Fibroblast of skin of abdomen (primary cell): Measurements from ENCODE around the gene POU6F2.

Experiments used
- DNase-seq: peaks from one replicate; pipeline ENCODE4 v3.0.0-alpha.2; 2013

POU6F2 gene

DNA sequence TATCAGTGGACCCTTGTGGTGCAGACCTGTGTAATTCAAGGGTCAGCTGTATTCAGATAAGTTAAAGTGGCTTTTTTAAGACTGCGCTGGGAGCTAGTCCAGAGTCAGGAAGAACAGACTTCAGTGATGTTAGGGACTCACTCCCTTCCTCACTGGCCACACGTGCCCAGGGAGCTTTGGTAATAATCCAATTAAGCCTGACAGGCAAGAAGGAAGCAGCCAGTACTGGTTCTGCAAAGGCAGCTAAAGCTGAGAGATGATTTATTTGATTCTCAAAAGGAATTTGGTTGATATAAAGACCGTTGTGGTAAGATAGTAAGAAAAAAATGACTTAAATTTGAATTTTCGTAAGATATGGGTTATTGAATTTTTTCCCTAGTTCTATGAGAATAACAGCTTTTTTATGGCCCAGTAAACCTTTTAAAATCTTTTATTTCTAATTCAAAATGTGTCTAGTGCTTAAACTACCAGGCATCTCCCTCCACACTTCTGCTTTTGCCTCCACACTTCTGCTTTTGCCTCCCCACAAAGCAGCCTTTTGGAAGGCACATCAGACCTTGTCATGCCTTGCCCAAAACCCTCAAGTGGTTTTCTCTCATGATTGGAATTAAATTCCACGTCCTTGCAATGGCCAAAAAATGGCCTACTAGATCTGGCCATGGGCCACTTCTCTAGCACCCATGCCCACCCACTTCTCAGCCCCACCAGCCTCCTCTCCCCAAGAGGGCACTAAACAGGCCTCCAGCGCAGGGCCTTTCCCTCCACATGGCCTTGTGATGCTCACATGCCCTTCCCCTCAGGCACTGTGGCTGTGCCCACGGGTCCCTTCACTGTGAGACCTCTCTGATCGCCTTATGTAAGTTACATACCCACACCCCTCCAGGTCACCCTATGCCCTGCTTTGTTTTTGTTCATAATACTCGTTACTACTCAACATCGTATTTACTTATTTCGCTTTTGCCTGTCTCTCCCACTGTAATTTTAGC, 92.5 kb downstream of the POU6F2 start:
- no peak for DNase-seq

DNA sequence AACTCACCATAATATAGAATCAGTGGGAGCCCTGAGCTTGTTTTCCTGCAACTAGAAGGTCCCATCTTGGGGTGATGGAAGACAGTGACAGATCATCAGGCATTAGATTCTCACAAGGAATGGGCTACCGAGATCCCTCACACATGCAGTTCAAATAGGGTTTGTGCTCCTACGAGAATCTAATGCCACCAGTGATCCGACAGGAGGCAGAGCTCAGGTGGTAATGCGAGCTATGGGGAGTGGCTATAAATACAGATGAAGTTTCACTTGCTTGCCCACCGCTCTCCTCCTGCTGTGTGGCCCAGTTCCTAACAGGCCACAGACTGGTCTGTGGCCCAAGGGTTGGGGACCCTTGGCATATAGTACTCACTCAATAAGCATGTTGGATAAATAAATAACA, 93.4 kb downstream of the POU6F2 start:
- DNase-seq: no peak

DNA sequence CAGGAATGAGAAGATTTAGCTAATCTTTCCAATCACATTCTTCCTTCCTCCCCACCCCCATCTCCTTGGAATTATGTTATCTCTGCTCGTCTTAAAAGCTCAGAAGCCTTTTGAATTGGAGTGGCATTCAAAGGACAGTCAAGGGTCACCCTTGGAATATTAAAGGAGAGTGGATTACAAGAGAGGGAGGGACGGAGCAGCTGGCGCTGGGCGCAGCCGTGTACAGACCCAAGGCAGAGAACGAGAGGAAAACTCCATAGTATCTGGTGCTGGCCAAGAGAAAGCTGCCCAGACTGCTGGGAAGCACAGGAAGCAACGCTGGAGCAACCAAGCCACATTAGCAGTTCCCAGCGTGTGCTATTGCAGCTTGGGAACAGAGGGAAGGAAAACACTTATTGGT, 95.7 kb downstream of the POU6F2 start:
- peak; percentile 12 for DNase-seq

DNA sequence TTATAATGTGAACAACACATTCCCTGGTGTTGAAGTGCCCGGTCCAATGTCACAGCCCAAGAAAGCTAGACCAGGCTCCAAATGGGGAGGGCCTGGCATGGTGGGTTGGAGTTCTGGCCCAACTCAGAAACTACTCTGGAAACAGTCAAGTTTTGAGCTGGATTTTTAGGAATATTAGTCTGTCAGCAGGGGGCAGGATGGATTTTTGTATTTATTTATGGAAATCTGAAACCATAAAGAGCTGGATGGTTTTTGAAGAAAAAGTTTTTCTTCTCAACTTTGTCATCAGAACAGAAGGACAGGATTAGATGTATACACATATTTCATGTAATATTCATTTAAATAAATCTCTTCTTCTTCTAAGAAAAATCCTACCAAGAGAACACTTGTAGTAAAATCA, 97.5 kb downstream of the POU6F2 start:
- no peak for DNase-seq

DNA sequence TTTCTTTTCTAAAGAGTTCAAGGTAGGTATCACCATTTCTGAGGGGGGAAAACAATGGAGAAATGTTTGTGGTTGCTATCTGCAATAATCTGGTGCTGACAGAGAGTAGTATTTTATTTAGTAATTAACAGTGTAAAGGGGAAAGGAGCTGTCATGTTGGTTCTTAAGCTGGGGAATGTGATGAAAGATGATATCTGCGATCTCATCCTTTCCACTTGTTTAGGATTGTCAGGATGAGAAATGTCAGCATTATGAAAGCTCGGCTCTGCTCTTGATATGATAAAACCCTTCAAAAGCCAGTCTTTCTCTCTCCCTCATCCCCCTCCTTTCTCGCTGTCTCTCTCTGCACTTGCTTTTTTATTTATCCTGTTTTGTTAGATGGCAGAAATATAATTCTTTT, 106.1 kb downstream of the POU6F2 start:
- DNase-seq: no peak

DNA sequence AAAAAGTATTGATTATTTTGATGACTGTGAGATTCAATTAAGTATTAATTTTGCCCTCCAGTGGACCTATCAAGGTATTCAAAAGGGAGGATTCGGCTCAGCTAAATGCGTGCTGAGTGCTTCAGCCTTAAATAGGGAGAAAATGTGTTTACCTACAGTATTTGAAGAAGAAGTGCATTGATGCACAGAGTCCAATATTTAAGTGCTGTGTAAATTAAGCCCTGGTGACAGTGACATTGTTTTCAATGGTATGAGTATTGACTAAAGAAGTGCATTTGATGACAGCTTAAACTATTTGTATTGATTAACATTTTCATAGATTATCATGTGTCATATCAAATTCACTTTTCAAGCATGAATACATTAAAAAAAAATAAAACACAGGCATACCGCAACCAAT, 106.6 kb downstream of the POU6F2 start:
- DNase-seq: no peak

DNA sequence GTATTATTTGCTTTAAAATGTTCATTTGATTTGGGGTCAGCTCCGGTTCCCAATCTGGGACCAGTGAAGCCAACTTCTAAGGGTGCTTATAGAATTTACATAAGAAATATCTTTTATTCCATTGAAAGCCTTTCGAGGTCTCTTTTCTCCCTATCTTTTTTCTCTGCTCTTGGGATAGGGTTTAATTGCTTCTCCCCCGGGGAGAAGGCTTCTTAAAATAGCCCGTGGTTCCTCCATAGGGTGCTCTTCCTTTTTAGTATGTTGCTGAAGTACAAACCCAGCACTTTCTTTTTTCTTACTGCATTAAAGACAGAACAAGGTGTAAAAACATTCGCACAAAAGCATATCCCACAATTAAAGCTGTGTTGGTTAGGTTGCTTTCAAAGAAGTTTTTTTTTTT, 107.5 kb downstream of the POU6F2 start:
- no peak for DNase-seq

DNA sequence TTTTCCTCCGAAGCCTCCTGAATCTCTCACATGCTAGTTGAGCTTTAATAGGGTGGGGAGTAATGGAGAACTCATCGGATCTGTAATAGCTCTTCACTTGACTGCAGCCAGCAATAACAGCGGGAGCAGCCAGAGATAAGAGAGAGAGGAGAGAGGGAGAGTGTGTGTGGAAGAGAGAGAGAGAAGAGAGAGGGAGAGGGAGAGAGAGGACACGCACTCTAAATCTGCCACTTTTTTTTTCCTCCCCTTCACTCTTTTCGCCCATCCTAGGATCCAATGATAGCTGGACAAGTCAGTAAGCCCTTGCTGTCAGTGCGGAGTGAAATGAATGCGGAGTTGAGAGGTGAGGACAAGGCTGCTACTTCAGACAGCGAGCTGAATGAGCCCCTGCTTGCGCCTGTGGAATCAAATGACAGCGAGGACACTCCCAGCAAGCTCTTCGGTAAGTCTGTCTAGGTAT, 107.9 kb downstream of the POU6F2 start:
- peak; percentile 9 for DNase-seq

DNA sequence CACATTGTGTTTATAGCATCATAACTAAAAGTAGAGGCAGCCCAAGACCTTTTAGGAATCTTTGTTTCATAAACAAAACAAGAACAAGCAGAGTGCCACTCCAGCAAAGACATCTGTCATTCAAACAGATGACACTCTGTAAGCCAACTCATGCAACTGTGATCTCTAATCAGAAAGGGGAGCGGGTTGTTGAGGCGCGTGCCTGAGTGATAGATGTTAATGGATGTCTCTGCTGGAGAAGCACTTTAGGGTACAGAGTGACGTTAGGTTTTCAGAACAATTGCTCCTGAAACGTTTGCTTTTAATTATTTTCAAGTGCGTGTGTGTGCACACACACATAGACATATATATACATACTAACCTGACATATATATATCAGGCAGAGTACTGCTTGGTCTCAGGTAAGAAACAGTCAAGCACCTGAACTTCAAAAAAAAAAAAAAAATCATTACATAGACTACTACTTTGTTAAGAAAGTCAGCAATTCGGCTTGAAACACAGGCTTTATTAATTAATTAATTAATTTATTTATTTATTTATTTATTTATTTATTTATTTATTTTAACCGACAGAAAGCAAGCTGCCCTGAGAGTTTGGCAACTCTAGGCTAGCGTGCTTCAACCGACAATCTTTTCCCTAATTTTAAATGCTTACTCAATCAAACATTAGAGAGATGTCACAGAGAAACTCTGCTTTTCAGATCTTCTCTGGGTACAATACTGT, 109.1 kb downstream of the POU6F2 start:
- DNase-seq: no peak

DNA sequence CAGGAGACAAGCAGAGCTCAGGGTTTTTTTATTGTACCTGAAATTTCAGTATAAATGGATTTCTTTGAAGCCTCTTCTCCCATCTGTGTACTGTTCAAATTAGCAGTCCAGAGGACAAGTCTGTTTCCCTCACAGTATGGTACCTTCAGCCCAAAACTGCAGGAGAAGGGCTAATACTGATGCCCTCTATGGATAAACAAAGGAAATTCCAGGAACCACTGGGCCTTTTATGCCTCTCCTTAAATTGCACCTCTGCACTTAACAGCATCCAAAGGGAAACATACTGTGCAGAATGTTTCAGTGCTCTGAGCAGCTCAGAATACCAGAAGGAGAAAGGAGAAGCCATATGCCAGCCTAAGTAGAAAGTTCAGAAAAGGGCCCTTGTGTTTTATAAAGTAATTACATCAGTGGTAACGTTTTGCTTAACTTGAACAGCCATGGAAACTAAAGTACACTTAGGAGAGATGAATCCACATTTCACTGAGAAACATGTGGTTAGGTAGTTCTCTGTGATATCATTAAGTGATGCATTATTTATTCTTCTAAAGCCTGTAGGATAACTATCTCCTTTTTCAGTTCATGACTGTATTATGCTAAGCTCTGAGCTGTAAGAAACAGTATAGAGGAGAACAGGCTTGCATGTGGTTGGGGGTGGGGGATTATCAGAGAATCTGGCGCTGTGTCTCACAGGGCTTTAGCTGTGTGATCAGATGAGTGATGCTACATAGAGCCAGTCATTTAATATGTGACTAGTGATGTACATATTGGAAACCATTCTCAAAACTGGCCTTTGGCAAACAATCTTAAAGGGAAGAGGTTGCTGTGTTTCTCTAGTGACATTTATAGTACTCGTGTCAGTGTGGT, 111.3 kb downstream of the POU6F2 start:
- no peak for DNase-seq

DNA sequence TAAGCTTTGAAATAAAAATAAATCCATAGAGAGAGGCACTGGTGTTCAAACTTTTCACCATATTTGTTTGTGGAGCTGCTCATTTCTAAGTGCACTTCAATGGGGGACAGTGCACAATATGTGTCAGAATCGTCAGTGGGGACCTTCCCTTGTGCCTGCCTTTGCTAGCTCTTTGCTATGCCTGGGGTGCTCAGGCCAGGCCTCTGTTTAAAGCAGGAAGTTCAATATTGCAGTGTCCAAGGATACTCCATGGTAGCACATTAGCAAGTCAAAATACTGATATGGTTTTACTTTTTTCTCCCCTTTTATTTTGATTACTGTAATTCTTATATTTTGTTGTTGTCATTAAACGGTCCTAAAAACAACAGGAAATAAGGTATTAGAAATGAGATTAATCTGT, 113.4 kb downstream of the POU6F2 start:
- no peak for DNase-seq

DNA sequence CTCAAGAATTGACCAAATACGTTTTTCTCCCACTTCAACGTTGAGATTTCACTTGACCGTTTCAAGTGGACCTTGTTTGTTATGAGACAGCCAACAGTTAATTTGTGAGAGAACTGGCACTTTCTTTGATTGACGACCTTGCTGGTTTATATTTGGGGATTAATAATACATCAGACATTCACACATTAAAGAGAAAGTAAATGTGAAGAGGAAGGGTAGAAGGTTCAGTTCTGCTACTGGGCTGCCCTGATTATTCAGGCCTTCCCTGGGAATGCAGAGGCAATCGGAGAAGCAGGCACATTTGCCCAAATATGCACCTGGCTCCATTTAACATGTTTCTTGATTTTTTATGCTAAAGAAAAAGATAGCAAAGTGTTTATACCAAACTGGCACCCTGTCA, 114.1 kb downstream of the POU6F2 start:
- no peak for DNase-seq

DNA sequence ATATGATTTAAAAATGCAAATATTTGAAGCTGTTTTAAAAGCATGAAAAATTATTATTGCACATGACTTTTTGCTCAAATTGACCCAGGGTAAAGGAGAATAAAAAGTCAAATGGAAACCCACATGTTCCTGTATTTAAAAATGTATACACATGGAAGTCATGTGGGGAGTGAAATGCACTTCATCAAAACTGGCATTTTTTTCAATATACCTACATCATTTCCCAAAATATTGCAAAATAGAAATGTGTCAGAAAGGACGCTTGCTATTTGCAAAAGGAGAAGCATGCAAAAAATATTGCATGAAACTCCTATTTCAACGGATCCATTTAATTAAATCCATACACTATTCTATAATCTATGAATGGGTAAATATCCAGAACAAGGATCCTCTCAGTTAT, 117.0 kb downstream of the POU6F2 start:
- DNase-seq: no peak

DNA sequence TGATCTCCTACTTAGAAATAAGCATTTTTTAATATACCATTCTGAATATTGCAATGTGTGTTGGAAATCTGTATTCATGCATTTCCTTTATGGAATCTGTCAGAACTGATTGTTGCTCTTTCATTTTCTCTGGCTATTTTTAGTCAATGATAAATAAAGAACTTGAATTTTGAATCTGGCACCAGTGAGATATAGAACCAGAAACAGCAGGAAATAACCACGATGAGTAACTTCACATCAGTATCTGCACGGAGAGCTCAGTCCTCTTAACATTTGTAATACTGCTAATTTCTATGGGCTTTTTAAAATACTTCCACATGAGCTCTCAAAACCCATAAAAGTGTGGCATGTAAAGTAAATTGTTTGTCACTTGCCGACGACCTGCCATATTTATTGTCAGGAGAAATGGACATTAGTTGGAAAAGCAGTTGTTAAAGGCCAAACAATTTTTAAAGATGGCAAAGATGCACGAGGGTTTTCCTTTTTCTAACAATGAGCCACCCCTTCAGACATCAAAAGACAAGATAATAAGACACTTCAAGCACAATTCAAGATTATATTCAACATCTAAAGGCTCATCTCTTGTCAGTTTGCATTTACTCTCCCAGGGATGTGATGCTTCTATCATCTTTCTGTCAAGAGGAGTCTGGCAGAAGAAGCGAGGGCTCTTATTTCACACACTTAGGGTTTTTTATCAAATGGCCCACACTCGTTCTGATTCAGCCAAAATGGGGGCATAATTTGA, 118.3 kb downstream of the POU6F2 start:
- no peak for DNase-seq

DNA sequence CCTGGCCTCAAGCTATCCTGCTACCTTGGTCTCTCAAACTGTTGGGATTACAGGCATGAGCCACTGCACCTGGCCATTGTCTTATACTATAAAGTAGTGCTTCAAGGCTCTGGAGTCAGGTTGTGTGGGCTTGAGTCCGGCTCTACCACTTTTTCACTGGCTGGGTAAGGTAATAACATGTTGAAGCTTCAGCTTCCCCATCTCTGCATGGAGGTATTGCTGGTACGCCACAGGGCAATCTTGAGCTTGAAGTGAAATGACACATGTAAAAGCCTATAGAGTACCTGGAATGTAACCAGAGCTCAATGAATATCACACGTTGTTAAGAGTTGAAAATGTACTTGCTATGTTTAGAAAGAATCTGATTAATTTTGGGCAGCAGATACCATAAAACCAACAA, 120.8 kb downstream of the POU6F2 start:
- DNase-seq: no peak

DNA sequence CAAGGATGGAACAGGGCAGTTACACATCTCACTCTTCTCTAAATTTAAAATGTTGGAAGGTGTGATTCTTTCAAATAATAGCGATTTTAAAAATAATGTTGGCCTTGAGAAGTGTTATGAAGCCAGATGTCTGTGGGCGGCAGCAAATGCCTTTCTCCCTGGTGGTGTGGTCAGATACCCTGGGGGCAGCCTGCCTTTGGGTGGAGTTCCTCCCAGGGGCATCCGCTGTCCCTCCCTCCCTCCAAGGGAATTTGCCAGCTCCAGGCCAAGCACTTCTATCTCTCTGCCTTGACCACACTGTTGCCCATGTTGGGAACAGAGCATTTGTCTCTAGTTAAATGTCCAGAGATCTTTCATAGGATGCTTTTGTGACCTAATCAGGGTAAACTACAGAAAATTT, 121.4 kb downstream of the POU6F2 start:
- DNase-seq: no peak

DNA sequence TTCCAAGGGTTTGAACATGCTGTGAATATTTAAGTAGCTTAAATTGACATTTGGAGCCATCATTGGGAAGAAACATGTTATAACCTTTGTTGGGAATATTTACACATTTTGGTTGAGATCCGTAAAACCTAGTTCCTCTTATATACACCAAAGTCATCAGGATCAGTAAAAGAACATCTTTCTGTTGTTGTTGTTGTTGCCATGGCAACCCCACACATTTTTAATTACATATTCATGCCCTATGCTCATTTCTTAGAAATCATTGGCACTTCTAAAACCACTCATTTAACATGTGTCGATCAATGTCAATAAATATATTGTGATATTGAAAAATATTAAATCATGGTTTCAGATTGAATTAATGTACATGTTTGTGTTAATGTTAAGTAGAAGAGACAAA, 122.6 kb downstream of the POU6F2 start:
- DNase-seq: no peak

DNA sequence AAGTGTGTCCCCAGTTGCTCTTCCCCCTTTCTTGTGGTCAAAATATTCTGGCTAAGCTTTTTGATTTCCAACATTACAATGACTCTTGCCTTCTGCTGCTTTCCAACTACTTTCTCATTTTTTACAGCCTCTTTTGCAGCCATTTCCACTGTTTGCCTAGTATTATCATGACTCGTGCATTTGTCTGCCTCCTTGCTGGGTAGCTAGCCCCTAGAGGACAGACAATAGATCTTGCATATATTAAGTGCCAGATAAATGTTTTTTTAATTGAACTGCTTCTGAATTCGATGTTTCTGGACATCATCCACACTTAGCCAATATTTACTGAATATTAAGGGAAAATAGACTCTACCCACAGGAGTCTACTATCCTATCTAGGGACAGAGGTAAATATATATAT, 124.5 kb downstream of the POU6F2 start:
- no peak for DNase-seq

DNA sequence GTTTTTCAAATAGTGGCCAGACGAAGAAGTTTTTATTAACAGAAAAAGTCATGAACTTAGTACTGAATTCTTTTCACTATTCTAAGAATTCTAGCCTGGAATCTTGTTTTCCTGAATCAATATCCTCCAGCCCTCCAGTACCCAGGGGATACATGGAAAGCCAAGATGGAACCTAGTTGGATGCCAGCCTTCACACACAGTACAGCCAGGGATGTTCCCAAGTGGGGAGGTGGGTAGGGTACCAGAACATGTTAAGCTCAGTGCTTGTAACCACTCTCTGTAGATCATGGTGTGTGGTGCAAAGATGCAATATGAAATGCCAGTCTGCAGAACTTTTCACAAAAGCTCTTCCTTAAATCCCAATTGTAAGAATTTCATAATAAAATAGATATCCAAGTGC, 128.0 kb downstream of the POU6F2 start:
- no peak for DNase-seq

DNA sequence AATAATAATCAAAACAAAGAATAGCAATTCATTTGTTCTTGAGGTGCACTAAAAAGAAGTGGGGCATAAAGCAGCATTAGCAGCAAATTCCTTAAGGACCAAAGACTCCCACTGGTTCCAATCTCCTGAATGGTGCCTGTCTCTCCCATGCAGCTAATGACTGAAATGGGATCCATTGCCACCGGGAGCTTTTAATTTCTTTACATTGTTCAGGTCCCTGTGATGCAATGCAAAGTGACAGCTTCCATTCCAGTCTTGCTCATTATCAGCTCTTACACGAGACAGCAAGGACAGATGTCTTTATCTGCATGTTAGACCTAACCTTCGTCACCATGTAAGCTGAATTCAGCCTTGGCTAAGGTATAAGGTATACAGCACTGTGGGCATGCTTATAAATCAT, 148.1 kb downstream of the POU6F2 start:
- no peak for DNase-seq

DNA sequence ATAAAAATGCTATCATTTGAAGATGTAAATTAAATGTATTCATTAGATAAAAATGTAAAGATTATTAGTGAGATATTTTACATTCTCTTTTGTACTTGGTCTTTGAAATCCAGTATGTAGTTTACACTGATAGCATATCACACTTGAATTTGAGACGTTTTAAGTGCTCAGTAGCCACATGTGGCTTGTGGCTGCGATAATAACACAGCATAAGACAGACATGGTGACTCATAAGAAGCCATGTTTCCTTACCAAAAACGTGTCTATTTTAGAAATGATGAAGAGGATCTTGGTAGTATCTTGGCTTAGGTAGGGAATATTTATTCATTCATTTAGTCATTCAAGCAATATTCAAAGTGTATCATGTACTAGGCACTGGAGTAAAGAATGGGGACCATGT, 149.3 kb downstream of the POU6F2 start:
- no peak for DNase-seq

DNA sequence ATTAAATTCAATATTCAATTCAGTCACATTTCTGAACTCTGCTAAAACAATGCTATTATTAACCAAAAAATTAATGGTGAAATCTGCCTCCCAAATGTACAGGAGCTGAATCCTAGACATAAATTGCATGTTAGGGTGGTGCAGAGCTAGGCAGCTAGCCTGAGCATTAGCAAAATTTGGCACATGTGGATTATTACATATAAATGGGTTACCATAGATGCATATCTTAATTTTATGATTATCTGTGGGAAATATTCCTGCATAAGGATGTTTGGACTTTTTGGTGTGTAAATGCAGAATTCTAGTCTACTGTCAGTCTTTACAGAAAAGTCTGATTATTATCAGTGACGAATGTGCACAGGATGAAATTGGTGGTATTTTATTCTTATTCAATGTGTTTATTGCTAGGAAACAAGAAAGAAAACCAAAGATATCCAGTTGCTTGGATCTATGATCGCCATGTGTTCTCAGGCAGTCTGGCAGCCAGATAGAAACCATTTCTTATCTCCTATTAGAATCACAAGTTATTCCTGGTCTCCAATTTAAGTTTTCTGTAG, 150.7 kb downstream of the POU6F2 start:
- no peak for DNase-seq
